SHP77 treated with DMSO at 0.1 percent for 48 hours (cell line): Measurements from ENCODE around the gene SLC22A6.
A peak's percentile ranks its signal among the peaks of the same experiment; 100 is the strongest.

ENCODE experiments used
- DNase-seq: peaks from one replicate; lab custom pipeline; 2025; lab: John Stamatoyannopoulos, UW

SLC22A6 gene

DNA sequence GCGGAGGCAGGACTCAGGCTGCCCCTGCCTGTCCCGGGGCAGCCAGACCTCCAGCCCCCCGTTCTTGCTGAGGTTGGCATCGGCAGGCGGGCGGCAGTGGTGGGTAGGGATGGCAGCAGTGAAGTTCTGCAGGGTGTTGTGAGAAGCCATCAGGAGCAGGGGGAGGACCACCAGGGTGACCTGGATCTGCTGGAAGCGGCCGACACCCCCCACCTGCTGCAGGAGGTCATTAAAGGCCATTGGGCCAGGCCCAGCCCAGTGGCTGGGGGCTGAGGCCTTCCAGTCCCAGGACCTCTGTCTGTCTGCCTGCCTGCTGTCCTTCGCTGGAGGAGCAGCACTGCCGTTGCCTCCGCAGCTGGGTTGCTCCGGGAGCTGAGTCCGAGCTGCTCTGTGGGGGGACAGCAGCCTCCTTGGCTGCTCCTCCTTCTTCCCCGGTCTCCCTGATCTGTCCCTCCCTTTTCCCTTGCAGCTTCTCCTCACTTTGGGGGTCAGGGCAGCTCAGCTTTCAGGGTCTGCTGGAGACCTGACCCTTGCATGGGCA lies at the start of gene SLC22A6:
TSS of gene SLC22A6 (minus strand) at position 517 of the 541 bp plus-strand sequence. CDS start at position 240, 277 bp downstream.
- no peak for DNase-seq

GRCh38 chr11:63032457-63032856 lies 47.7 kb upstream of the SLC22A6 start:
- DNase-seq, result no peak

DNA sequence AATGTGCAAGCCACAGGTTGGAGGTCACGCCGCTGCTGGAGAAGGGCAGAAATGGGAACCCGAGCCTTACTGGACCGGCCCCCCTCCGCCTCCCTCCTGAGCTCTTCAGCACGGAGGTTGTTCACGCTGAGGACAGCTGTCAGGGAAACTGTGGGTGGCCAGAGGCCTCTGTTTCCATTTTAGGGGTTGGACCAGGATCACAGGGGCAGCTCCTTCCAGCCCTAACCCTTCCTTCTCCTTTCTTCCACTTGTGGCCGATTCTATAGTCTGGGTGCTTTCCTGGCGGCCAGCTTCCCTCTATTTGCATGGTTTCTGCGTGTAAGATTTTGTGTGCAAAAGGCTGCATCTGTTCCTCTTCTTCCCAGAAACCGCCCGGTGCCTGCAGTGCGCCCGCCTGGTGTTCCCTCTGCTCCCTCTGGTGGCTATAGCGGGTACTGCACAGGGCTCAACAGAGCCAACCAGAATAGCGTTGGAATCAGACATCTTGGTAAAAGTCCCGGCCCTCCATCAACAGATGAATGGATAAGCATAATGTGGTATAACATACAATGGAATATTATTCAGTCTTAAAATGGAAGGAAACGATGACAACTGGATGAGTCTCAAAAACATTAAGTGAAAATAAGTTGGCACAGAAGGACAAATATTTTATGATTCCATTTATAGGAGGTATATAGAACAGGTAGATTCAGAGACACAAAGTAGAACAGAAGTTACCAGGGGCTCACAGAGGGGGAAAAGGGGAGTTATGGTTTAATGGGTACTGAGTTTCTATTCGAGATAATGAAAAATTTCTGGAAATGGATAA lies 39.3 kb upstream of the SLC22A6 start:
- DNase-seq, result peak; percentile 42

GRCh38 chr11:63023222-63023814 lies 38.6 kb upstream of the SLC22A6 start:
- no peak for DNase-seq

GRCh38 chr11:63022441-63022840 lies 37.7 kb upstream of the SLC22A6 start:
- DNase-seq, result no peak

DNA sequence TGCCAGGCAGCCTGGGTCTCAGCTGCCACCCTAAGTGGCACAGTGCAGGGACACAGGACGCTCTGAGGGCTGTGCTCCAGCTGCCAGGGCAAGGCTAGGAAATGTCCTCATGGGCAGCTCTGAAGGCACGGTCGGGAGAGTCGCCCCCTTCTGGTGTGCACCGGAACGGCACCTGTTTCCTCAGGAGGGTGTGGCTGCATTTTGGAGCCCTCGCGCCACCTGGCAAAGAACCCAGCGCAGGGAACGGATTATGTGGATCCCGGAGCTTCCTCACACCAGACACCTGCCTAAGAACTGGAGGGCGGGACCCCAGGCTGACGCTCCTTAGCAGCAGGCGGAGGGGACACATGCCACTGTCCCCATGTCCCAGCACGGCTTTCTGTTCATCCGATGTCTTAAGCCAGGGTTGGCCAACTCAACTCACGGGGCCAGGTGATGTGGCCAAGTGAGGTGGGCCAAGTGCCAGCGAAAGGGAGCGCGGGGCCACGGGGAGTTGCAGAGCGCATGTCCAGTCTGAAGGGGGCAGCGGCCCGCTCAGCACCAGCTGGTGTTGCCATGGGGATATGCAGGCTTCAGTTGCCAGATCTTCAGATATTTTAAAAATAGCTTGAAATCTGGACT lies 36.0 kb upstream of the SLC22A6 start:
- no peak for DNase-seq

DNA sequence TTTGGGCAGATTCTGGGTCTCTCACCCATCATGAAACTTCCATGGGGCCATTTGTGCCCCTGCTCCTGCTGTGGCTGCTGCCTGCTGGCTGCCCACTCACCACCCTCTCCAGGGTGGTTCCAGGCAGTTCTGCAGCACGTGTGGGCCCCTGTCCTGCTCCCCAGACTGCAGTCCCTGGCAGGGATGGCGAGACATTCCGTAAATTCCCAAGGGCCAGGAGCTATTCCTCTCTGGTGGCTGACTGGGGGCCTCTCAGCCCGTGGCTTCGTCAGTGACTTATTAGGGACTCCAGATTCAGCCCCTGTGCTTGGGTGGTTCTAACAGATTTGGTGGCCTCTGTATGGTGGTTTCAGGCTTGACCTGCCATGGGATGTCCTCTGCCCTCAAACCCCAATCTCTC lies 34.7 kb upstream of the SLC22A6 start:
- no peak for DNase-seq

DNA sequence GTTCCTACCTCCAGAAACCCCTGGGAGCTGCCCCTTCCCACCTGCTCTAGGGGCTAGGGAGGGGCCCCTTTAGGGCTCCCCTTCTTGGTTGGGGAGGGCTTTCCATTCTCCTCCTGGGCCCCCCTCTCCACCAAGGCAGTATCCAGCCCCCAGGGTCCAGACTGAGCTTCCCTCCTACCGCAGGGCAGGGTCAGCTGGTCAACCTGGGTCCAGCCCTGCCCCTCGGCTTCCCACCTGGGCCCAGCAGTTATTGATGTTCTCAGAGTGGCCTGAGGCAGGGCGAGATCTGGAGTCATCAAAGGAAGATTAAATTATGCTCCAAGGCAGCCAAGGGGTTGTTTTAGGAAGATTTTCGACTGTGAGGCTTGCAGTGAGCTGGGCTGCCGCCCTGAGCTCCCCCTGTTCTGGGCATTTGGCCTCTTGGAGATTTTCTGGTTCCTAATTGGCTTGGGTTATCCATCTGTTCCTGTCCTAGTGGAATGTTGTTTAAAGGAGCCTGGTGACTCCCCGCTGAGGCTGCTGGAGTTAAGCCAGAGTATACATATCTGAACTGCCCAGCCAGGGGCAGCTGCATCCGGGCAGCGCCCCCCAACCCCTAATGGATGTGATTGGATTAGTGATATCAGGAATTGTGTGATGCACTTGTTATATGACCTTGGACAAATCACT lies 32.7 kb upstream of the SLC22A6 start:
- peak; percentile 40 for DNase-seq

GRCh38 chr11:63015521-63016215 lies 30.9 kb upstream of the SLC22A6 start, which contains the start of gene SLC22A8:
SLC22A8 (minus strand) TSS chr11:63015841; CDS start chr11:63014958, 883 bp downstream.
- DNase-seq, result no peak

DNA sequence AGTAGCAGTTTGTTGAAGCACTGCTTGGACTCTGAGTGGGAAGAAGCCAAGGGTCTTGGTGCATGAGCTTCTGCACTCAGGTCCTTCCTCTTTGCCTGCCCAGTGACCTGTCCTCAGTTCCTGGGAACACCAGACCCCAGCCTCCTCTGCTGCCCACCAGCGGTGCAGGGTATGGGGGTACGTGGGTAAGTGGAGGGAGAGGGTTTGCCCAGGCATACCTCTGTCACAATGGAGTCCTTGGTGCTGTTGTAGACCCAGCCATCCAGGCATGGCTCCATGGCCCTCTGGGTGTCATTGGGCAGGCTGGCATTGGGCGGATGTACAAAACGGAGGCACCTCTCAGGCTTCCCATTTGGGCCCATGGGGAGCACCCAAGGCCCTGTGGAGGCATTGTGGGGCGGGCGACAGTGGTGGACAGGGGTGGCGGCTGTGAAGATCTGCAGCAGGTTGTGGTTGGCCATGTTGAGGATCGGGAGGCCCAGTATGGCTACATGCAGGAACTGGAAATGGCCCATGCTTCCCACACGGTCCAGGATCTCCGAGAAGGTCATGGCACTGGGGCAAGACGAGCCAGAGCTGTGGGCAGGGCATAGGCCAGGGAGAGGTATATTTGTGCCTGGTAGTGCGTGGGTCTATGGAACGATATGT lies 29.8 kb upstream of the SLC22A6 start:
- DNase-seq, result no peak

DNA sequence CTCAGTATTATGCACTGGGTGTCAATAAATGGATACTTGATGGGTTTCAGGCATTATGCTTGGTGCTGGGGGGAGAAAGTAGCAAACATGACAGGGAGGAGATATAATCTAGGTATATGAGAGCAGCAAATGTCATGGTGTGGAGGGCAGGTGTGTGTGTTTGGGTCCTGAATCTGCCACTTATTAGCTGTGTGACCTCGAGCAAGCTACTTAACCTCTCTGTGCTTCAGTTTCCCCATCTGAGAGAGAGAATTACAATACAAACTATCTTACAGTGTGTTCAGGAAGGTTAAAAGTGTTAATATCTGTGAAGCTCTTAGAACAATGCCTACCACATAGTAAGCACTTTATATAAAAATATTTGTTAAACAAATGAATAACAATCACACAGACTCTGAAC lies 28.1 kb upstream of the SLC22A6 start:
- DNase-seq, result no peak

- DNase-seq, result no peak
Measured at GRCh38 chr11:63012430-63012829, 27.7 kb upstream of the SLC22A6 start.

GRCh38 chr11:63010934-63011439 lies 26.2 kb upstream of the SLC22A6 start:
- DNase-seq, result no peak

DNA sequence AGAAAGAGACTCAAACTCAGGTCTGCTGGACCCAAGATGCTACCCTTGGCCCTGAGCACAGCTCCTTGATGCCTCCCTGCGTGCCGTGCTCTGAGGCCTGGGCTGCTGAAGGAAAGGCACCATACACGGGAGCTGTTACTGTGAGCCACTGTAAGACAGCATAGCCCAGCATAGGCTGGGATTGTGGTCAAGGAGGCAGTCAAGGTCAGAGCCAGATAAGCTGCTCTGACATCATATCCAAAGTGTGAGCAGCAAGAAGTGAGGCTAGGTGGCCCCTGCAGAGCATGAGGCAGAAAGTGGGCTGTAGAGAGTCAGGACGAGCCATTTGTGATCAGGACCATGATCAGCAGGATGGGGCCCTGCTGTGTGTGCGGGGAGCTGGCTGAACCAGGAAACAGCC lies 23.2 kb upstream of the SLC22A6 start:
- no peak for DNase-seq

GRCh38 chr11:63001456-63001855 lies 16.7 kb upstream of the SLC22A6 start:
- no peak for DNase-seq

GRCh38 chr11:62999649-63000048 lies 14.9 kb upstream of the SLC22A6 start:
- DNase-seq, result no peak

DNA sequence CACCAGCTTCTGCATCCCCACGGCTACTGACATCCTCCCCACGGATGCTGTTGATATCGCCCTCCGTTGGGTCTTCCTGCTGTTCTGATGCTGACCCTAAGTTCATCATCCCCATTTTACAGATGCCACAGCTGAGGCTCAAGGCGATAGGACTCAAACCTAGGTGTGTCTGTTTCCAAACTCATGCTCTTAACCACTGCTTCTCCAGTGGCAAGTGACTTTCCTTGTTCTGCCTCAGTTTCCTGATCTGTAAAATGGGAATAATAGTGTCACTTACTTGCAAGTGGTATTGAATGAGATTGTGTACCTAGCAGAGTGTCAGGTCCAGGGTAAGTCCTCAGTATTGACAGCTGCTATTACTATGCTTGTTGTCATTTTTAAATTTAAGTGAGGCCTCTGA lies 14.4 kb upstream of the SLC22A6 start:
- DNase-seq, result no peak

GRCh38 chr11:62996271-62996670 lies 11.5 kb upstream of the SLC22A6 start:
- no peak for DNase-seq

- no peak for DNase-seq
Measured at GRCh38 chr11:62994775-62995174, 10.0 kb upstream of the SLC22A6 start.

DNA sequence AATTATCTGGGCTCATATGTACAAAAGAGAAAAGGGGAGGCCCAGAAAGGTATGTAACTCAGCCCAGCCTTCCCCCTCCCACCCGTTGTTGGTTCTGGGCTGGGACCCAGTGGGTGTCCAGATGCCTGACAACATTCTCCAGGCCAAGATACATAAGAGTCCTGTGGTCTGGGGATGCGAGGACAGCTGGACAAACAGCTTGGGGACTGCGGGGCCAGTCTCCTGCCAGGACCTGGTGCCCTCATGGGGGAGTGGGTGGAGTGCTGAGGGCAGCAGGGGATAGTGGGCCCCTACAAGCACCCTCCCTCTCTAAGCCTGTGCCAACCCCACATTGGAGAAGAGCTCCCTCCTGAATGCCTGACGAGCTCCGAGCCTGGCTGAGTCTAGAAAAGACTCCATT lies 3.5 kb upstream of the SLC22A6 start:
- DNase-seq, result no peak
